ENCODE measurements around the gene TBXAS1.

Gene TBXAS1

DNA sequence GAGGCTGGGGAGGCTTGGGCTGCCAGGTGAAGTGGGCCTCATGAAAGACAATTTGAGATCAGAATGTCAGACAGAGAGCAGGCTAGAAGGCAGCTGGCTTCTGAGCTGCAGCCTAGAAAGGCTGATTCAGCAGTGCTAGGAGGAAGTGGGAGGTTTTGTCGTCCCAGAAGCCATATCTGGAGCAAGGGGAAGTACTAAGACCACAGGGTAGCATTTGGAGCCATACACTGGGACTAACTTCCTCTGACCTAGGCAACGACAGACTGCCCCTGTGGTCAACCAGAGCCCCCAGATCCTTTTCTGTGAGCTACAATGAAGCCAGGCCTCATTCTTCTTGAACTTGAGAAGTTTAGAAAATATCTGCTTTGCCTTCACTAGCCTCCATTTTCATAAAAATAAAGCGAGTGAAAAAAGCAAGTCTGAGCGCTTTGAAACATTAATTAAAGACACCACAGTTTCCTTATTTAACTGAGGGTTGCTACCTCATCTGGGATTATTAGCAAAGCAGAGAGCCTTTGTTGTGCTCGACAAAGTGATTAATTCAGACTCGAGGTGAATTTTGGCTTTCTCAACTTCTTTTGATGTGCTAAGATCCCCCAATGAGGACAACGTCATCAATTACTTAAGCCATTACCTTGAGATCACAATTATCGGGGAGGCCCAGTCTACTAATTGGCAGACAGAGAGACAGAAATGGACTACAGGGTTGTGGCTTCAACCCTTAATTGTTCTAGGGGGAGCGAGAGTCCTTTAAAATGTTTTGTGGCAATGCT, 26.6 kb downstream of the TBXAS1 start:
- peak; percentile 57 for DNase-seq

- no peak for DNase-seq
Measured at GRCh38 chr7:139857791-139858190, 28.7 kb downstream of the TBXAS1 start.

GRCh38 chr7:139860090-139860775, 31.2 kb downstream of the TBXAS1 start:
- DNase-seq = no peak

DNA sequence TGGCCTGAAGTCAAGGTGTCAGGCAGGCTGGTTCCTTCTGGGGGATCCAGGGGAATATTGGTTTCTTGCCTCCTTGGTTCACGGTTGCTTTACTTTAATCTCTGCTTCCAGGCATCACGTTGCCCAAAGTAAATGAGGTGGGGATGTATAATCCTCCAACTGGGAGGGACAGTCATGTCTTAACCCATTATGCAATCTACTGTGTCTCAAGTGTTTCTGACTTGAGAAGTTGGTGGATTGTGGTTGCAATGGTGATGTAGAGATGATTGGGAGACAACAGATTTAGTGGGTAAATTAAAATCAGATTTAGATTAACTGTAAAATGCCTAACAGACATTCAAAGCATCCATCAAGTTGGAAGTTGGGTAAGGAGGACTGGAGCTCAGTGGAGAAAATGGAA, 32.7 kb downstream of the TBXAS1 start:
- no peak for DNase-seq

DNA sequence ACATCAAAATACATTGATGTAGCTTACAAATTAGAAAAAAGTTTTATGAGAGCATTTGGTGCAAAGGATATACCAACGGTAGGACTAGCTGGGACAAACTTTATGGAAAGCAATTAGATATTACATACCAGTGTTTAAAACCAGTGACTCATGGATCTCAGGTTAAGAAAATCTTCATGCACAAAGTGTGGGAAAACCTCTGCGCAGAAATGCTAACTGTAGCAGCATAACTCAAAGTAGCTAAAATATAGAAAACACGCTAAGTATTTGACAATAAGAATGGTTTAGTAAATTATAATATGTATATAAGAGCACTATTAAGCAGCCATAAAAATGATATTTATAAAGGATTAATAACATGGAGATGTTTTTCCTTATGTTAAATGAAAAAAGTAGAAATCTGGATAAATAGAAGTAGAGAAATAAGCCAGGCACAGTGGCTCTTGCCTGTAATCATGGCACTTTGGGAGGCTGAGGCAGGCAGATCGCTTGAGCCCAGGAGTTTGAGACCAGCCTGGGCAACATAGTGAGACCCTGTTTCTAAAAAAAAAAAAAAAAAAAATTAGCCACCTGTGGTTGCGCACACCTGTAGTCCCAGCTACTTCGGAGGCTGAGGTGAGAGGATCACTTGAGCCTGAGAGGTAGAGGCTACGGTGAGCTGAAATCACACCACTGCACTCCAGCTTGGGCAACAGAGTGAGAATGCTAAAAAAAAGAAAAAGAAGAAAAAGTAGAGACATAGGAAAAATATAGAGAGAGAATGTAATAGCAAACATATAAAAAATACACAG, 37.2 kb downstream of the TBXAS1 start:
- no peak for DNase-seq

DNA sequence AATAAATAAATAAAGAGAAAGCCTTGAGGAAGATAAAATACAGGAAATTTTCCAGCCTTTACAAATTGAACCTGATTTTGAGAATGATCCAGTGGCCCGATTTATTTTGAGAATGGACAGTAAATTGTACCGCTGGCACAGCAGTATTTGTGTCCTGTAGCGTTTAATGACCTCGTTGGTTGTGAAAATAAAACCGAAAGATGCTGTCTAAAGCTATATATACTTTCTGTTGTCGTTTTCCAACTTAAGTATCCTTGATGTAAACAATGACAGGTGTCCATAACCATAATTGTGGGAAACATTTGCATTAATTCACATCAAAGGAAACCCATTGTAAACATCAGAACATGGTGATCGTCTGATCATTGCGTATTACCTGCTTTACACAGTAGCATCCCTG, 38.8 kb downstream of the TBXAS1 start:
- DNase-seq = no peak

GRCh38 chr7:139869886-139870285, 40.8 kb downstream of the TBXAS1 start:
- no peak for DNase-seq

- DNase-seq = no peak
Measured at GRCh38 chr7:139870380-139870779, 41.3 kb downstream of the TBXAS1 start.

GRCh38 chr7:139871331-139871730, 42.3 kb downstream of the TBXAS1 start:
- no peak for DNase-seq

- no peak for DNase-seq
Measured at GRCh38 chr7:139871820-139872219, 42.8 kb downstream of the TBXAS1 start.

DNA sequence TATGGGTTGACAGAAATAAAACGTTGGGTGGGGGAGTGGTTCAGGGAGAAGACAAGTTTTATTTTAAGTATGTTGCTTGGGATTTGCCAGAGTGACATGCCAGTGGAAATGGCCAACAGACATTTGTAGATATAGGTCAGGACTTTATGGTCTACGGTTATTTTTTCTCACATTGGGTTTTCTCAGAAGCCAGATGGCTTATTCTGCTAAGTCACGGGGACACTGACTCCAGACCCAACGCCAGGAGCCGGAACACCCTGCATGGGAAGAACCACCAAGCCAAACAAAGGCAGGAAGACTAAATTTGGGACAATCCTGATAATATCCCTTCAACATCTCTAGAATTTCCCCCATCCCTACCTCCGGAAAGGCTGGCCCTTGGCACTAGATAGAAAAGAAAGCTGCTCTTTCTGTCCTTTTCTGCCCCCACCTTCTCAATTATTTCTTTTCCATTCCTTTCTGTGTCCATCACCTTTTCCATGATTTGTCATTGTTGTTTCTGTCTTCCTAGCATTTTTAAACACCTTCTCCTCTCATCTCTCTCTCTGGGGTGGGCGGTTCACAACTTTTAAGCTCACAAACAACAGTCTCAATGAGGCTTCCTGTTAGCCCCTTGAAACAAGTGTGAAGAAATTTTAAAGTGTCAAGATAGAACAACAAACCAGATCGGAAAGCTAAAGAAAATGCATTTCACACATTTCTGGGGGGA, 44.7 kb downstream of the TBXAS1 start:
- no peak for DNase-seq

DNA sequence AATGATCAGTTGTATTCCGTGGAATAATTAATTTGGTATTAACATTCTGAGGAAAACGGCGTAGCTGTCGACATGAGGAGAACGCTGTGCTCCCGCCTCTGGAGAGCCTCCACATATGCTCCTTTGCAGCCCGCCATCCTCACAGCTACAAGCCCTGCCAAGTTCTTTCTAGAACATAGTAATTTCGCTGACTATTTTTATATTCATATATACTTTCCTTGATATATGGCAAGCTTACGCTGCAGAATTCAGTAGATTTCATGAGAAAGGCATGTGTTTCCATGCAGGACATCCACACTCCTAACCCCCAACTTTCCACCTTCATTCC, 45.2 kb downstream of the TBXAS1 start:
- no peak for DNase-seq

GRCh38 chr7:139875821-139876241, 46.8 kb downstream of the TBXAS1 start:
- no peak for DNase-seq

- DNase-seq = no peak
Measured at GRCh38 chr7:139876622-139877283, 47.7 kb downstream of the TBXAS1 start.

DNA sequence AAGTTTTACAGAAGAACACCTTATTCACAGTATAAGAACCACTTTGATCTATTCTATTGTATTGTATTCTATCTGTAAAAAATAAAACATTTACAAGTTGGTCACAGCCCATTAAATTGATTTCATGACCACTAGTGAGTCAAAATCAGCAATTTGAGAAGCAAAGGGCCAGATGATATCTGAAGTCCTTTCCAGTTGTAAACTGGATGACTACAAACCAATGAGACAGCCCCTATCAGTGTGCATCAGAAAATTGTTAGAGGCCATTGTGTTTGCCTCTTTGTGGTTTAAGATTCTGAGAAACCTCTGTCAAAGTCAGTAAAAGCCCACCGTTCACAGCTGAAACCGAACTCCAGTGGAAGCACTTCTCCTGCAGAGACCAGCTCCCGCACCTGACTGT, 54.8 kb downstream of the TBXAS1 start:
- DNase-seq = no peak

DNA sequence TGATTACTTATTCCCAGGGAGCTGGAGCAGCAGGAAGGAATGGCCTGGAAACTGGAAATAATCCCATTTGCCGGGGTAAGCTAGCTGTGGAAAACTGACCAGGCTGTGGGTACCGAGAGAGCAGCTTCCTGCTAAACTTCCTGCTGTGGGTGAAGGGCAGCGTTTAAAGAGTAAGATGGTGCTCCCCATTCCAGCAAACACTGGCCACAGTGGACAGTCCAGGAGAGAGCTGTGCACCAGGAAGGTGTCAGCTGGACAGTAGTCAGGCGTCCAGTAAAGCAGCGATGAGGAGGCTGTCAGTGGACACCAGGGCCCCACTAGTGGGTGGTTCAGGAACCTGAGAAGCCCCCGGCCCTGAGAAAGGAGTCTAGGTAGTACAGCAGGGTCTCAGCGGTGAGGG, 55.4 kb downstream of the TBXAS1 start:
- no peak for DNase-seq

GRCh38 chr7:139885511-139885910, 56.4 kb downstream of the TBXAS1 start:
- no peak for DNase-seq

- no peak for DNase-seq
Measured at GRCh38 chr7:139886206-139886605, 57.1 kb downstream of the TBXAS1 start.

DNA sequence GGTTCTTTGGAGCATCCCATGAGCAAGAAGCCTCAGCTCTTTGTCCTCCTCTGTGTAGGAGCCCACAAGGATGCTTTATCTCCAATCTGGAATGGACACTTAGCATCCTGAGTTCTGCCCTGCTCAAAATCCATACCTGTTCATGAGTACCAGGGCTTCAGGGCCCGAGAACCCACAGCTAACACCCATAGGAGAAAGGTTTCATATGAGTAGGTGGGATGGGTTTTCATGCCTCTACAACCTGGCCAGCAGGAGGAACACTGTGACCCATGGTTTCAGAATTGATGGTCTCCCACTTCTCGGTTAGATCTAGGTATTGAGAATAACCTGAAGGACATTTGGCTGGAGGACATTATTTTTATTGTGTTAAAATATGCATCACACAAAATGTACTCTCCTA, 57.8 kb downstream of the TBXAS1 start:
- no peak for DNase-seq

DNA sequence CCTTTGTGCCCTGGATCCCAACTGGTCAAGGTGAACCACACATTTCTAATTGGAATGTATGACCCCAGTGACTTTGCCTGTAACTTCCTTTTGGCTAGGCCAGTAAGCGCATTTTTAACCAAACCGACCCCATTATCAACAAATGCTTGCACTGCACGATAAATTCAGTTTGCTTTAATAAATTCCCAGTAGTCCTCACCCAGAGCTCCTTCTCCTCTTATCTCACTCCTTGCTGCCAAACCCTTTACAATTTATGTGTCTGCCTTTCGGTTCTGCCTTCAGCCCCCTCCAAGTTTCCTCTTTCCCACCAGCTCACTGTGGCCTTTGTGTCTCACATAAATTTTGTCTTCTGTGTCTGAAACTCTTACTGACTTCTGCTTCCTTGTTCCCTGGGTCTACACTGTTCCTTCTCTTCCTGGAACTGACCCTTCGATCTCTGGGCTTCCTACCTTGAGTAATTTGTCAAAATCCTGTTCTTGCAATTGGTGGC, 59.0 kb downstream of the TBXAS1 start:
- no peak for DNase-seq

- DNase-seq = no peak
Measured at GRCh38 chr7:139889186-139889871, 60.3 kb downstream of the TBXAS1 start.

DNA sequence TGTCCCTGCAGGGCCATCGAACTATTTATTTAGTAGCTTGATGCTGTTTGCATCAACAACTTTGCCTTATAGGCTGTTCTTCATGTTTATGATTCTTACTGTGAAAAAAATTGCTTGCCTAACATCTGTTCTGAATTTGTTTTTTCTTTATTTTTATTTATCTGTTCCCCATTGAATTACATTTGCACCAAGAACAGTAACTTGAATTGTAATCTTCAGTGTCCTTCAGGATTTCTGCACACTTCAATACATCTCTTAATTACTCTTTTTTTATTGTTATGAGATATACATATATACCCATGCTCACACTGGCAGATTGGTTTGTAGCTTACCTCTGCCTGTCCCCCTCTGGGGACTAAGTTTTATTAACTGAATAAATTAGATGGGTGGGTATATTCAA, 64.4 kb downstream of the TBXAS1 start:
- DNase-seq = no peak

Data from activated CD8-positive, alpha-beta memory T cell treated with anti-CD3 and anti-CD28 coated beads for 24 hours (primary cell).